ENCODE measurements around the gene P4HA3.
A peak's percentile ranks its signal among the peaks of the same experiment; 100 is the strongest.

P4HA3 gene

DNA sequence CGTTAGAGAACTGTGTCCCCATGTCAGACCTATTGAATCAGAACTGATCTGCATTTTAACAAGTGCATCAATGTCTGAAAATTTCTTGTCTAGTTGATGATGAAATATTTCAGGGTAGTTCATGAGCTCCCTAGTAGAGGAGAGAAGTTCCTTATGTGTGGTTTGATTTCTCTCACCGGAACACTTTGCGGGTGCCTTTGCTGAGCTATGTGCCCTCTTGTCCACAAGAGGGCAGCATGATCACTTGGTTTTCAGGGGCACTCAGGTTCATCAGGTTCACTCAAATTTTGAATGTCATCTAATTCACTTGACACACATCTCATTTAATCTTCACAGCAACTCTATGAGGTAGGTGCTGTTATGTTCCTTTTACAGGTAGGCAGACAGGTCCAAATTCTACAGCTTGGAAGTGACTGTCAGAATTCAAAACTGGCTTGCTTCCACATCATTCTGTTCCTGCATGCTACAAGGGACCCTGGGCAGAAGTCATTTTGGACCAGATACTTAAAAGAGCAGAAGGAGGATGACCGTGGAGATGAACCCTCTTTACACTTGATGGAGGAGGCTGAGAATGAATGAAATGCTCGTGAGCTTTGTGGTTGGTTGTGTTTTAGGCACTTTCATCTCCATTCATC lies 55.6 kb downstream of the P4HA3 start:
- H3K27ac ChIP-seq (ENCODE audit: poor library complexity, severe bottlenecking): no peak overlapping the region
- peak; percentile 46; the same call in 1 of the 3 replicates for ATAC-seq (ENCODE audit: low read depth)
- no peaks in the 10 kb centered on the region for H3K4me1 ChIP-seq (ENCODE audit: insufficient read depth, poor library complexity, severe bottlenecking)
- H3K4me3 ChIP-seq (ENCODE audit: severe bottlenecking): no peak overlapping the region
- no peaks in the 10 kb centered on the region for H3K9me3 ChIP-seq (ENCODE audit: severe bottlenecking)
- H3K27me3 ChIP-seq (ENCODE audit: insufficient read depth, poor library complexity, severe bottlenecking): no peaks in the 10 kb centered on the region
- TF ChIP-seq, protein P1, sequence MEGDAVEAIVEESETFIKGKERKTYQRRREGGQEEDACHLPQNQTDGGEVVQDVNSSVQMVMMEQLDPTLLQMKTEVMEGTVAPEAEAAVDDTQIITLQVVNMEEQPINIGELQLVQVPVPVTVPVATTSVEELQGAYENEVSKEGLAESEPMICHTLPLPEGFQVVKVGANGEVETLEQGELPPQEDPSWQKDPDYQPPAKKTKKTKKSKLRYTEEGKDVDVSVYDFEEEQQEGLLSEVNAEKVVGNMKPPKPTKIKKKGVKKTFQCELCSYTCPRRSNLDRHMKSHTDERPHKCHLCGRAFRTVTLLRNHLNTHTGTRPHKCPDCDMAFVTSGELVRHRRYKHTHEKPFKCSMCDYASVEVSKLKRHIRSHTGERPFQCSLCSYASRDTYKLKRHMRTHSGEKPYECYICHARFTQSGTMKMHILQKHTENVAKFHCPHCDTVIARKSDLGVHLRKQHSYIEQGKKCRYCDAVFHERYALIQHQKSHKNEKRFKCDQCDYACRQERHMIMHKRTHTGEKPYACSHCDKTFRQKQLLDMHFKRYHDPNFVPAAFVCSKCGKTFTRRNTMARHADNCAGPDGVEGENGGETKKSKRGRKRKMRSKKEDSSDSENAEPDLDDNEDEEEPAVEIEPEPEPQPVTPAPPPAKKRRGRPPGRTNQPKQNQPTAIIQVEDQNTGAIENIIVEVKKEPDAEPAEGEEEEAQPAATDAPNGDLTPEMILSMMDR (IDR thresholded peaks at IDR 0.05; ENCODE audit: poor library complexity, severe bottlenecking): peak; percentile 89
- DNase-seq (ENCODE audit: low spot score): no peak
- peaks cover 4% of the 10 kb centered on the region; the same call in 1 of the 2 replicates for H3K36me3 ChIP-seq (ENCODE audit: low read depth)

DNA sequence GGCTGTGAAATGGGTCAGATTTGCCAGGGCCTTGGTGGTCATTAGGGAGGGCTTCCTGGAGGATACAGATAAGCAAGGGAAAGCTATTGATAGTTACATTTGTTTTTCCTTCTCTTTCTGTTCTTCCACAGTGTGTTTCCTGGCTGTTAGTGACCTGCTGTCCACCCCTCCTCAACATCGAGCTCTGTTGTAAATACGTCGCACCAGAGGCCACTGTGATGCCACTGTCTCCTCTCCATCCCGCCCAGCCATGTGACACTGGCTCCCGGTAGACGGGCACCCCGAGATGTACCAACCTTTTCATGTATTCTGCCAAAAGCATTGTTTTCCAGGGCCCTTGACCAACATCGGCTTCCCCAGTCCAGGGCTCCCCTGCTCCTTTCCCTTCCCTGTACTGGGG lies 58.1 kb downstream of the P4HA3 start:
- ATAC-seq (ENCODE audit: low read depth) (no peak), DNase-seq (ENCODE audit: low spot score) (no peak)
- H3K27me3 ChIP-seq (ENCODE audit: insufficient read depth, poor library complexity, severe bottlenecking): no peaks in the 10 kb centered on the region
- no peak overlapping the region for H3K4me3 ChIP-seq (ENCODE audit: severe bottlenecking)
- no peaks in the 10 kb centered on the region for H3K4me1 ChIP-seq (ENCODE audit: insufficient read depth, poor library complexity, severe bottlenecking)
- TF ChIP-seq, protein P1 (IDR thresholded peaks at IDR 0.05; ENCODE audit: poor library complexity, severe bottlenecking): no peak
- H3K9me3 ChIP-seq (ENCODE audit: severe bottlenecking): no peaks in the 10 kb centered on the region
- H3K36me3 ChIP-seq (ENCODE audit: low read depth): peaks cover 21% of the 10 kb centered on the region
- no peak overlapping the region for H3K27ac ChIP-seq (ENCODE audit: poor library complexity, severe bottlenecking)

DNA sequence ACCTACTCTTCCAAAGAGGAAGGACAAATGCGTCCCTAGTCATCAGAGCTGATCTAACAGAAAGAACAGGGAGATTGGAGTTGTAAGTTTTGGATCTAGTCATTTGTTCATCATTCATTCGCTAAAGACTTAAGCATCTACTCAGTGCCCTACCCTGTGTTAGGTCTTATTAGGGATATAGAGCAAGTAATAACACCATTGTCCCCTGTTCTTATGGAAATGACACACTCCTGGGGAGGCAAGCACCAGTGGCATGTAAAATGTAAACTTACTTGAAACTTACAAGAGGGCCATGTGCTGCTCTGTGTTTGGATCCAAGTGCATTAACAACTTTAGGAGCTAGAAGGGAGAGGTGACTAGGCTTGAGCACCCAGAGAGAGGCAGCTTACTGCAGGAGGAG lies 61.9 kb downstream of the P4HA3 start:
- Histone ChIP-seq H3K9me3 (ENCODE audit: severe bottlenecking) (no peaks in the 10 kb centered on the region), H3K4me1 (ENCODE audit: insufficient read depth, poor library complexity, severe bottlenecking) (no peaks in the 10 kb centered on the region), H3K4me3 (ENCODE audit: severe bottlenecking) (no peak overlapping the region), H3K36me3 (ENCODE audit: low read depth) (peaks cover 40% of the 10 kb centered on the region), H3K27me3 (ENCODE audit: insufficient read depth, poor library complexity, severe bottlenecking) (no peaks in the 10 kb centered on the region), H3K27ac (ENCODE audit: poor library complexity, severe bottlenecking) (no peak overlapping the region)
- DNase-seq (ENCODE audit: low spot score): no peak
- no peak for ATAC-seq (ENCODE audit: low read depth)
- TF ChIP-seq, protein P1 (IDR thresholded peaks at IDR 0.05; ENCODE audit: poor library complexity, severe bottlenecking): no peak

DNA sequence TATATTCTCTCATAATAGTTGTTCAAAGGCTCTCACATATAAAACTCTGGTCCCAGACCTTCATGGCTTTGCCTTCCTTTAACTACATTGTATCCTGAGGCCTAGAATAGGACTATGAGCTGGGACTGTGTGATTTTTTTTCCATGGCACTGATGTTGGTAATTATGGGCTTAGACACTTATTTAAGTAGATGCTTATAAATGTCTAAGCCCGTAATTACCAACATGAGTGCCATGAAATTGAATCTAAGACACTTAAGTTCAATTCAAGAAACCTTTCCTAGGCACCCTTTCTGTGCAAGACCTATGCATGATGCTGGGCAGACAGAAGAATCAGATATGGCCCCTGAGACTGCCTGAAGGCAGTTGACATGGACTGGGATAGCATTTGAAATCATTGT lies 63.0 kb downstream of the P4HA3 start:
- H3K4me1 ChIP-seq (ENCODE audit: insufficient read depth, poor library complexity, severe bottlenecking): no peaks in the 10 kb centered on the region
- H3K36me3 ChIP-seq (ENCODE audit: low read depth): peaks cover 42% of the 10 kb centered on the region
- no peak overlapping the region for H3K27ac ChIP-seq (ENCODE audit: poor library complexity, severe bottlenecking)
- H3K4me3 ChIP-seq (ENCODE audit: severe bottlenecking): no peak overlapping the region
- no peaks in the 10 kb centered on the region for H3K9me3 ChIP-seq (ENCODE audit: severe bottlenecking)
- DNase-seq (ENCODE audit: low spot score): no peak
- ATAC-seq (ENCODE audit: low read depth): no peak
- no peaks in the 10 kb centered on the region for H3K27me3 ChIP-seq (ENCODE audit: insufficient read depth, poor library complexity, severe bottlenecking)
- TF ChIP-seq, protein P1 (IDR thresholded peaks at IDR 0.05; ENCODE audit: poor library complexity, severe bottlenecking): no peak

DNA sequence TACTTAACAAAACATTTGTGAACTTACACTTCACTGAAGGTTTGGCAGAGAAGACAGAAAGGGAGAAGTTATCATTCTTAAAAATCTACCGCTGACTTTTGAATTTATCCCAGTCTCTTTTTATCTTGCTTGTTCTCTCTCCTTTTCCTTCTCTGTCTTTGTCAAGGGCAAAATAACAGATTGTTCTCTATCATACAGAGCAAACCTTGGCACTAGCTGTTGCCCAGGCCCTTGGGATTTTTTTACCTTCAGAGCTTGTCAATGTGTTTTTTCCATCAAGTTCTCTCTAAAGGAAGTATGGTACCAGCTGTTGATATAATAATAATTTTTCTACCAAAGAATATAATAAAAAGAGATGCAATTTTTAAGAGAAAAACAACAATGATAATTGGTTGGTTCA lies 73.2 kb downstream of the P4HA3 start:
- Histone ChIP-seq H3K36me3 (ENCODE audit: low read depth) (peaks cover 47% of the 10 kb centered on the region), H3K4me1 (ENCODE audit: insufficient read depth, poor library complexity, severe bottlenecking) (no peaks in the 10 kb centered on the region), H3K27ac (ENCODE audit: poor library complexity, severe bottlenecking) (no peak overlapping the region), H3K4me3 (ENCODE audit: severe bottlenecking) (no peak overlapping the region), H3K27me3 (ENCODE audit: insufficient read depth, poor library complexity, severe bottlenecking) (no peaks in the 10 kb centered on the region), H3K9me3 (ENCODE audit: severe bottlenecking) (no peaks in the 10 kb centered on the region)
- ATAC-seq (ENCODE audit: low read depth): no peak
- TF ChIP-seq, protein P1 (IDR thresholded peaks at IDR 0.05; ENCODE audit: poor library complexity, severe bottlenecking): no peak
- no peak for DNase-seq (ENCODE audit: low spot score)

All from RWPE2 (cell line).